Ishikawa (cell line): ENCODE data around the gene TMEM132D.

Experiments
- CREB1 ChIP-seq: IDR thresholded peaks from 2 replicates; pipeline ENCODE4 v1.6.1; 2012; ENCODE audit warnings: low read depth
- FOXM1 ChIP-seq: IDR thresholded peaks from 2 replicates; pipeline ENCODE4 v1.6.1; 2012; ENCODE audit warnings: low read depth, borderline replicate concordance
- TEAD4 ChIP-seq: IDR thresholded peaks from 2 replicates; pipeline ENCODE4 v1.6.1; 2012

DNA sequence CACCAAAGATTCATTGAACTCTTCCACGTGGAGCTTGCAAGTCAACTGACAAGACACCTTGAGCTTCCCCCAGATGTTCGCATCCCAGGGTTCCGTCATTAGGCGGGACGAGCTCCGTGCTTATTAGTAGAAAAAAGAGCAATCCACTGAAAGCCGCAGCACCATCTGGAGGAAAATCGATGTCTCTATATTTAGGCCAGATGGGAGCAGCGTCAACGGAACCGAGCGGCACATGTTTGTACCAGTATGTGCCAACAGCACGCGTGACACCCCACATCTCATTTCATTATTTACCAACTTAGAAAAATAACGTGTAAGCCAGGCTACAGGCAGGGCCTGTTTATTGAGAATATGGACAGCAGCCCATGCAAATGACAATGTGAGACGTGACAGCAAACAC lies 45.8 kb upstream of the TMEM132D start:
- TF ChIP-seq CREB1, result no peak
- no peak for TF ChIP-seq TEAD4
- TF ChIP-seq FOXM1, result no peak
